Karpas-422 (cell line): Measurements from ENCODE around the gene DNAJA4. TPM values are rescaled to one million over a fixed set of nuclear protein-coding genes. Genes with fewer than 3 reads are reported as not detected.

Source experiments
- DNase-seq: peaks from one replicate; pipeline ENCODE4 v3.0.0-alpha.2; 2015
- H2AFZ ChIP-seq: fragments of 200-600 bp; sonication (generic); 2 replicates; pipeline ENCODE4 v1.6.1; 2014; ENCODE audit warnings: antibody characterized with exemption, low read length, mixed read lengths
- H3K27ac ChIP-seq: fragments of 200-600 bp; sonication (generic); 2 replicates; pipeline ENCODE4 v1.5.1; 2014; ENCODE audit warnings: mild to moderate bottlenecking, low read length, moderate library complexity
- H3K27me3 ChIP-seq: fragments of 200-600 bp; sonication (generic); 2 replicates; pipeline ENCODE4 v1.6.1; 2014; ENCODE audit warnings: low read length, mixed read lengths
- H3K36me3 ChIP-seq: fragments of 200-600 bp; sonication (generic); 2 replicates; pipeline ENCODE4 v1.6.1; 2014; ENCODE audit warnings: low read length, mixed read lengths; ENCODE audit not compliant: insufficient read depth
- H3K4me1 ChIP-seq: fragments of 200-600 bp; sonication (generic); 2 replicates; pipeline ENCODE4 v1.6.1; 2014; ENCODE audit warnings: mild to moderate bottlenecking, low read length, mixed read lengths
- H3K4me2 ChIP-seq: fragments of 200-600 bp; sonication (generic); 2 replicates; pipeline ENCODE4 v1.6.1; 2014; ENCODE audit warnings: low read length, low read depth, mild to moderate bottlenecking; ENCODE audit not compliant: poor library complexity, severe bottlenecking
- H3K4me3 ChIP-seq: fragments of 200-600 bp; sonication (generic); 2 replicates; pipeline ENCODE4 v1.5.1; 2014; ENCODE audit warnings: mild to moderate bottlenecking, antibody characterized with exemption, low read length, mixed read lengths
- H3K79me2 ChIP-seq: fragments of 200-600 bp; sonication (generic); 2 replicates; pipeline ENCODE4 v1.6.1; 2014; ENCODE audit warnings: mild to moderate bottlenecking, low read length, mixed read lengths
- H3K9ac ChIP-seq: fragments of 200-600 bp; sonication (generic); 2 replicates; pipeline ENCODE4 v1.6.0; 2014; ENCODE audit warnings: low read length
- H3K9me2 ChIP-seq: fragments of 200-600 bp; sonication (generic), shearing (Covaris generic); replicated peaks from 2 replicates; pipeline ENCODE4 v1.6.0; 2014; ENCODE audit warnings: mild to moderate bottlenecking, low read length, moderate library complexity; ENCODE audit not compliant: insufficient read depth
- H3K9me3 ChIP-seq: fragments of 300-700, 200-600 bp; sonication (generic); 2 replicates; pipeline ENCODE4 v1.6.1; 2014; ENCODE audit warnings: low read length, mixed read lengths
- H4K20me1 ChIP-seq: fragments of 200-600 bp; sonication (generic); 2 replicates; pipeline ENCODE4 v1.6.1; 2014; ENCODE audit warnings: mild to moderate bottlenecking, antibody characterized with exemption, low read length, low read depth; ENCODE audit not compliant: insufficient read depth
- total RNA-seq: library from RNA; depleted of rRNA; stranded (reverse); fragments of >200 nt; shearing (Covaris generic); gene quantifications from 2 replicates; pipeline ENCODE4 v1.2.3, GENCODE V29; 2014; ENCODE audit warnings: low replicate concordance

DNAJA4 gene
- total RNA-seq, 1 experiment from 2014 or later = not detected

GRCh38 chr15:78276064-78276943 is 11.9 kb downstream of the DNAJA4 start:
- H3K36me3 ChIP-seq = no peaks in the 10 kb centered on the region
- no peaks in the 10 kb centered on the region for H3K27me3 ChIP-seq
- no peaks in the 10 kb centered on the region for H4K20me1 ChIP-seq
- DNase-seq = no peak
- H3K9me2 ChIP-seq = no peaks in the 10 kb centered on the region
- H3K9me3 ChIP-seq = no peaks in the 10 kb centered on the region
- no peak overlapping the region for H2AFZ ChIP-seq
- H3K9ac ChIP-seq = no peak overlapping the region
- no peak overlapping the region for H3K4me2 ChIP-seq
- no peak overlapping the region for H3K4me3 ChIP-seq
- no peaks in the 10 kb centered on the region for H3K79me2 ChIP-seq
- H3K27ac ChIP-seq = no peak overlapping the region
- H3K4me1 ChIP-seq = no peaks in the 10 kb centered on the region

GRCh38 chr15:78280319-78281072 is 16.1 kb downstream of the DNAJA4 start:
- Histone ChIP-seq H3K9me3 (no peaks in the 10 kb centered on the region), H2AFZ (no peak overlapping the region), H3K4me3 (no peak overlapping the region), H3K9ac (no peak overlapping the region), H3K79me2 (no peaks in the 10 kb centered on the region), H3K4me1 (no peaks in the 10 kb centered on the region), H3K4me2 (no peak overlapping the region), H3K27ac (no peak overlapping the region), H3K36me3 (peaks cover 20% of the 10 kb centered on the region; the same call in 1 of the 2 replicates), H4K20me1 (no peaks in the 10 kb centered on the region), H3K27me3 (no peaks in the 10 kb centered on the region), H3K9me2 (no peaks in the 10 kb centered on the region)
- no peak for DNase-seq

GRCh38 chr15:78282324-78282723 is 18.0 kb downstream of the DNAJA4 start:
- Histone ChIP-seq H3K4me1 (no peaks in the 10 kb centered on the region), H3K4me2 (no peak overlapping the region), H3K9me2 (no peaks in the 10 kb centered on the region), H3K27ac (no peak overlapping the region), H3K79me2 (no peaks in the 10 kb centered on the region), H3K27me3 (no peaks in the 10 kb centered on the region), H3K4me3 (no peak overlapping the region), H4K20me1 (no peaks in the 10 kb centered on the region), H3K36me3 (peaks cover 21% of the 10 kb centered on the region; the same call in 1 of the 2 replicates), H3K9me3 (no peaks in the 10 kb centered on the region), H2AFZ (no peak overlapping the region), H3K9ac (no peak overlapping the region)
- DNase-seq = no peak

GRCh38 chr15:78284758-78285157 is 20.4 kb downstream of the DNAJA4 start:
- Histone ChIP-seq H3K9me3 (no peaks in the 10 kb centered on the region), H3K27ac (no peak overlapping the region), H3K4me1 (no peaks in the 10 kb centered on the region), H2AFZ (no peak overlapping the region), H3K4me2 (no peak overlapping the region), H4K20me1 (no peaks in the 10 kb centered on the region), H3K79me2 (no peaks in the 10 kb centered on the region), H3K36me3 (peaks cover 27% of the 10 kb centered on the region; the same call in 1 of the 2 replicates), H3K9ac (no peak overlapping the region), H3K27me3 (no peaks in the 10 kb centered on the region), H3K4me3 (no peak overlapping the region), H3K9me2 (no peaks in the 10 kb centered on the region)
- DNase-seq = no peak

- H3K9me2 ChIP-seq = no peaks in the 10 kb centered on the region
- peaks cover 5% of the 10 kb centered on the region for H3K79me2 ChIP-seq
- no peak for DNase-seq
- H3K27me3 ChIP-seq = no peaks in the 10 kb centered on the region
- H3K9ac ChIP-seq = no peak overlapping the region
- peaks cover 24% of the 10 kb centered on the region; the same call in 1 of the 2 replicates for H3K36me3 ChIP-seq
- H2AFZ ChIP-seq = no peak overlapping the region
- H3K4me3 ChIP-seq = no peak overlapping the region
- H3K4me2 ChIP-seq = no peak overlapping the region
- no peak overlapping the region for H3K27ac ChIP-seq
- no peaks in the 10 kb centered on the region for H3K4me1 ChIP-seq
- no peaks in the 10 kb centered on the region for H3K9me3 ChIP-seq
- no peaks in the 10 kb centered on the region for H4K20me1 ChIP-seq
Observed at GRCh38 chr15:78290222-78290621, 25.9 kb downstream of the DNAJA4 start.

- H2AFZ ChIP-seq = no peak overlapping the region
- peaks cover 9% of the 10 kb centered on the region for H3K79me2 ChIP-seq
- H3K36me3 ChIP-seq = peaks cover 21% of the 10 kb centered on the region; the same call in 1 of the 2 replicates
- no peak for DNase-seq
- H3K27ac ChIP-seq = no peak overlapping the region
- H3K4me1 ChIP-seq = no peaks in the 10 kb centered on the region
- no peaks in the 10 kb centered on the region for H3K9me2 ChIP-seq
- H3K4me3 ChIP-seq = no peak overlapping the region
- H4K20me1 ChIP-seq = no peaks in the 10 kb centered on the region
- no peaks in the 10 kb centered on the region for H3K27me3 ChIP-seq
- no peak overlapping the region for H3K4me2 ChIP-seq
- no peak overlapping the region for H3K9ac ChIP-seq
- no peaks in the 10 kb centered on the region for H3K9me3 ChIP-seq
Observed at GRCh38 chr15:78291052-78291451, 26.7 kb downstream of the DNAJA4 start.

- Histone ChIP-seq H3K9me3 (no peaks in the 10 kb centered on the region), H3K4me2 (no peak overlapping the region), H3K27me3 (no peaks in the 10 kb centered on the region), H3K27ac (no peak overlapping the region), H3K4me1 (no peaks in the 10 kb centered on the region), H3K9ac (no peak overlapping the region), H3K9me2 (no peaks in the 10 kb centered on the region), H2AFZ (no peak overlapping the region), H3K36me3 (peaks cover 21% of the 10 kb centered on the region; the same call in 1 of the 2 replicates), H4K20me1 (no peaks in the 10 kb centered on the region), H3K79me2 (peaks cover 13% of the 10 kb centered on the region), H3K4me3 (no peak overlapping the region)
- DNase-seq = no peak
Observed at GRCh38 chr15:78291698-78292097, 27.3 kb downstream of the DNAJA4 start.

- no peak for DNase-seq
- Histone ChIP-seq H3K4me2 (no peak overlapping the region), H4K20me1 (no peaks in the 10 kb centered on the region), H3K9me3 (no peaks in the 10 kb centered on the region), H3K27ac (no peak overlapping the region), H3K36me3 (peaks cover 21% of the 10 kb centered on the region; the same call in 1 of the 2 replicates), H3K27me3 (no peaks in the 10 kb centered on the region), H2AFZ (no peak overlapping the region), H3K4me3 (no peak overlapping the region), H3K4me1 (no peaks in the 10 kb centered on the region), H3K9me2 (no peaks in the 10 kb centered on the region), H3K9ac (no peak overlapping the region), H3K79me2 (peaks cover 18% of the 10 kb centered on the region)
Observed at GRCh38 chr15:78292219-78292618, 27.9 kb downstream of the DNAJA4 start.
